ENCODE results near the gene GPR141.

The GPR141 gene

DNA sequence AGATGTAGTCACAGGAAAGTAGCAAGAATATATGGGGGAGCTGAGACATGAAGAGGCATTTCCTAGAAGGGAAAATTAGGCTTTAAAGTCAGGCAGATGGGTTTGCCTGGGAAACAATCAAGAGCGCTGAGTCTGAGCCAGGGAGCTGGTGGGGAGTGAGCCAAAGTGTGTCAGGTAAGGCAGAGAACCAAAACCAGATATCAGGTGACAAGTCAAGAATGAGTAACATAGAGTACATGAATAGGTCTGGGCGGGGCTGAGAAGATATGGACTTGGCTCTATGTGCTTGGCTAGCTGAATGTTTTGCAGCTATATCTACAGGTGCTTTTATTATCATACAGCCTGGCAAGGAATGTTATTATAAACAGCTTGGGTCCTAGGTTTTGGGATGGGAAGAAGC, 49.3 kb downstream of the GPR141 start:
- no peak for DNase-seq

DNA sequence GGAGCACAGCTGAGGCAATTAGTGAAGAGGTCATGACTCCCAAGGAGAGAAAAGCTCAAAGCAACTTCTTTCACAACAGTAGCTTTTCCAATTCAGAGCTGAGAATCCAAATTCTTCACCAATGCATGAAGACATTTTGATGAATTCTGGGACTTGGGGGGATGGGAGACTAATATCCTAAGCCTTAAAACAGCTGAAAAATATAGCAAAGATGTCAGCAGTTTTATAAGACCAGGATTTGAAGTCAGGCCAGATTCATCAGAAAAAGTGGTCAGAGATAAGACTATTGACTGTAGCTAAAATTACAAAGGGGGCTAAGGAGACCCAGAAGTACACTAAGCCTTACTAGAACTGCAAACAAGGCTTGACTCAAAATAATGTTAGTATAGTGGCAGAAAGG, 51.6 kb downstream of the GPR141 start:
- no peak for DNase-seq

DNA sequence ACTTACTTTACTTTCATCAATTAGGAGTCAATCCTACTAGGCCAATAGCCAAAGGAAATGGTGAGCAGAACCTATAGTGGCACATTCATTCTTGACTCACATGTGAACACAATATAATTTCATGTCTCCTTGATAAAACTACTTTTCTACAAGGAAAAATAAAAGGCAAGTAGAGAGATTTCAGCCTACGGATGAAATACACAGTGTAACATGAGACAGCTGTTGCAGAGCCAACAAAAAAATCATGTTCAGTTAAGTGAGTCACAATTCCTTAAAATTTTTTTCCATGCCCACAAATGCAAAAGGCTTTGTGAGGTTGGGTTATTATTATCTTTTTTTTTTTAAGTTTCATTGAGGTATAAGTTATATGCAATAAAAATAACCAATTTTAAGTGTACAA, 54.8 kb downstream of the GPR141 start:
- DNase-seq, result no peak

DNA sequence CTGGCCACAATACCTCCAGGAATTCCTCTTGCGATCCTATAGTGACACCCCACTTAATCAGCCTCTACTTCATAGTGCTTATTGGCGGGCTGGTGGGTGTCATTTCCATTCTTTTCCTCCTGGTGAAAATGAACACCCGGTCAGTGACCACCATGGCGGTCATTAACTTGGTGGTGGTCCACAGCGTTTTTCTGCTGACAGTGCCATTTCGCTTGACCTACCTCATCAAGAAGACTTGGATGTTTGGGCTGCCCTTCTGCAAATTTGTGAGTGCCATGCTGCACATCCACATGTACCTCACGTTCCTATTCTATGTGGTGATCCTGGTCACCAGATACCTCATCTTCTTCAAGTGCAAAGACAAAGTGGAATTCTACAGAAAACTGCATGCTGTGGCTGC, 56.8 kb downstream of the GPR141 start:
- DNase-seq, result no peak

GRCh38 chr7:37741776-37742175, 58.2 kb downstream of the GPR141 start:
- no peak for DNase-seq

GRCh38 chr7:37751096-37751495, 67.5 kb downstream of the GPR141 start:
- DNase-seq, result no peak

- no peak for DNase-seq
These were observed 70.0 kb downstream of the GPR141 start for GRCh38 chr7:37753398-37754050.

- no peak for DNase-seq
These were observed 73.4 kb downstream of the GPR141 start for GRCh38 chr7:37756797-37757551.

DNA sequence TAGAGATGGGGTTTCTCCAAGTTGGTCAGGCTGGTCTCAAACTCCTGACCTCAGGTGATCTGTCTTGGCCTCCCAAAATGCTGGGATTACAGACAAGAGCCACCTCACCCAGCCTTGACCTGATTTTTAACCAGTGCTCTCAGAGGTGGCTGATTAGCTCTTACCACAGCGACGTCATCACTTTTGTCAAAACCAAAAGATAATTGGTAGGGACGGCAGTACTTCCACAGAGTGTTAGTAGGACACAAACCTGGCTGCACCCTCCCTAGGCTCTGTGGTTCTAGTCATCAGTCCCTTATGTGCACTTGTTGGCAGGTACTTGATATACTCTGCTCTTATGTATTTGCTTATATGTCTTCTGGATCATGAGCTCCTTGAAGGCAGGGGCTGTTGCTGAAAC, 74.0 kb downstream of the GPR141 start:
- no peak for DNase-seq

GRCh38 chr7:37758501-37759045, 75.0 kb downstream of the GPR141 start:
- DNase-seq, result no peak

- DNase-seq, result no peak
These were observed 76.0 kb downstream of the GPR141 start for GRCh38 chr7:37759526-37759925.

DNA sequence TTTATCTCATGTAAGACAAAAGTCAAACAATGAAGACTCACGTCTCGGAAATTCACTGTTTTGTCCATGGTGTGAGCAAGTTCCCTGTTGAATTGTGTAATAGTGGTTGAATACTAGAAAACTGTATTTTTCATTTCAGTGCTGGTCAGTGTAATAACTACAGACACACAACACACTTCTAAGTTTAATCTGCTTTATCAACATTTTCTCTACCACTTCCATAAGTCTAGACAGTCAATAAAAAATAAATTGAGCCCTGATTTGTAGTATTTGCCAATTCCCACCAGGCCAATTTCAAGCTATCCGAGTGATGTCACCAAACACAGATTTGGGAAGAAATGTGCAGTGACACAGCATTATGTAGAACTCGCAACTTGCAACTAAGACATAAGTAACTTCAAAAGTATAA, 81.9 kb downstream of the GPR141 start:
- DNase-seq, result no peak

DNA sequence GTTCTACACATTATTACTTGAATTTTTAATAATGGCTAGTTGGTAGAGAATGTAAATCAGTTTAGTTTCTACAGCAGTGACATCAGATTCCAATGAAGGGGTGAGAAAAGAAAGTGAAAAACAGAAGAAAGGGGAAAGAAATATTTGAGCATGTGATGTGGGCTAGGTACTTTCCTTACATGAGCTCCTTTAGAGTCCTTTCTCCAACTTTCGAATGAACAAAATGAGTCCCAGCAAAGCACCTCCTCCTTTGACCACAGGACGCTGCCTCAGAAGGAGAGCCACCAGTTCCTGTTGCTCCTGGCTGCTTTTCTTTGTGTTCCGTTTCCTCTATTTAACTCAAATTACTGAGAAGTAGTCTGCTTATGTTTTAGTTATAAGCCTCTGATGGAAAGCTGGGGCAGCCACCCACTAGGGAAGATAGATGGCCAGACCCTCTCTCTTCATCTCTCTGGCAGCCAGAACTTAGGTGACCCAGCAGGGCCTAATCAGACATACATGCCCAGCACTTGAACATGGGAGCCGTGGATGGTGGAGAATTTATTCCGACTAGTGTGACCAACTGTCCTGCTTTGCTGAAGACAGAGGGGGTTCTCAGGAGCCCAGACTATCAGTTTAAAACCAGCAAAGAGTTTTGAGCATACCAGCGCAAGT, 82.4 kb downstream of the GPR141 start:
- DNase-seq, result no peak

DNA sequence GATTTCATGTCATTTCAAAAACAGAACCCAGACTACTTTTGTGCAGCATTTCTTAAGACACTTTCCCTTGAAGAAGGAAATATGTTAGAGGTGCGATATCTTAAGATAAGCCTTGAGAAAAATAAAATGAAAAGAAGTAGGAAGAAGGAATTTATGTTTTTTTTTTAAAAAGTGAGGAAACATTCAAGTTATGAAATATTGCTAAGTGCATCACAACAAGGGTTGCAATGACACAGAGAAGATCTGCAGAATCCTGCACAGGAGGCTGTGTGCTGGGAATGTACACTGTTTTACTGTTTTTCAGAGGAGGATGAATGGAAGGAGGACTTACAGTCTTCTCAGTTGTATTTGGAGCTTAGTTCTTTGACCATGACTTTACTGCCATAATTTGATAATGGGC, 85.0 kb downstream of the GPR141 start:
- DNase-seq, result no peak

DNA sequence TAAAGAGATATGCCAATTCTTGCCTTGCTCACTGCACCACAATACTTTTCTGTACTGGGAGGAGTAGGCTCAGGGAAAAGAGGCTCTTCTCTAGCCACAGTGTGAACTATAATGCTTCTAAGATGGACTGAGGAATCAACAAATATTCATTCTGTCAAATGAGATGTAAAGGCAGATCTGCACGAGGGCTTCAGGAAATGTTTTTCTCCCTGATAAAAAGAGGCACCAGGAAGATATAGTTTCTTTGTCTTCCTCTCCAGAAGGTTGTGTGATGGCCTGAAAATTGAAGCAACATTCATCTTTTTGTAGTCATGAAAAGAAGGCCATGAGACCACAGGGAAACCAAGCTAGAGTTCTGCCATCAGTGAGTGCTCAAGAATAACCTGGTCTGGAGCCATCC, 85.7 kb downstream of the GPR141 start:
- DNase-seq, result no peak

GRCh38 chr7:37769726-37770125, 86.2 kb downstream of the GPR141 start:
- no peak for DNase-seq

GRCh38 chr7:37770838-37771237, 87.3 kb downstream of the GPR141 start:
- no peak for DNase-seq

DNA sequence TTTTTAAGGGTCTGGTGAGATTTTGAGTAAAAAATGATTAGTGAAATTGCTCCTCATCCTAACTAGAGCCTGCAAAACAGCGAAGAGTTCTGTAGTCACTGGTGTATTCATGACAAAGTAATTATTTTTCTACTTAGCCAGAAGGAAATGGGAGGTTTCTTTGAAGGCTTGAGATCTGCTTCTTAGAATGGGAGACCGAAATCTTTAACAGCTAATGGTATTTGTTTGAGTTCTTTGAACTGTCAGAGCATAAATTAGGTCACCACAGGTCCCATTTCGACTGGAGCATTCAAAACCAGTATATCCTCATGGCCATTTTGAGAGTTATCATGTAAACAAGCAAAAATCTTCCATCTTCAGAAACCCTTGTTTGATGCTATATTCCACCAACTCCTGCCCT, 87.8 kb downstream of the GPR141 start:
- DNase-seq, result no peak

- DNase-seq, result no peak
These were observed 88.2 kb downstream of the GPR141 start for GRCh38 chr7:37771801-37772200.

- no peak for DNase-seq
These were observed 92.4 kb downstream of the GPR141 start for GRCh38 chr7:37775921-37776320.

DNA sequence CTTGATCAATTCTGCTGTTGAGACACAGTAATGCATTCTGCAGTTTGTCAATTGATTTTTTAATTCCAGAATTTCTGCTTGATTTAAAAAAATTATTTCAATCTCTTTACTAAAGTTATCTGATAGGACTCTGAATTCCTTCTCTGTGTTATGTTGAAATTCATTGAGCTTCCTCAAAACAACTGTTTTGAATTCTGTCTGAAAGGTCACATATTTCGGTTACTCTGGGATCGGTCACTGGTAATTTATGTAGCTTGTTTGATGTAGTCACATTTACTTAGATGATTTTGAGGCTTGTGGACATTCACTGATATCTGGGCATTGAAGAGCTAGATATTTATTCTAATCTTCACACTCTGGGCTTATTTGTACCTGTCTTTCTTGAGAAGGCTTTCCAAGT, 97.6 kb downstream of the GPR141 start:
- no peak for DNase-seq

GRCh38 chr7:37782166-37782565, 98.6 kb downstream of the GPR141 start:
- no peak for DNase-seq

- DNase-seq, result no peak
These were observed 100.4 kb downstream of the GPR141 start for GRCh38 chr7:37784015-37784414.
